Gastroesophageal sphincter (tissue), 4 donors: Measurements from ENCODE around the gene PATL2. TPM values are rescaled to one million over a fixed set of nuclear protein-coding genes. Genes with fewer than 3 reads are reported as not detected.
A peak's percentile ranks its signal among the peaks of the same experiment; 100 is the strongest.
"Not testable (repeated sequence)": the region's sequence is repeated elsewhere in the genome, so short reads cannot be mapped to it uniquely, and the experiment has no call there.

Experiments
- ATAC-seq: fragments of 150-250 bp; one replicate; pipeline ENCODE4 v1.9.1; 2016; ENCODE audit warnings: mild to moderate bottlenecking, moderate library complexity
- H3K27ac ChIP-seq, 4 donors: fragments of 200-600 bp; sonication (generic) in 3 of 4; 1 replicate in 3 of 4; 2 replicates in 1 of 4; pipeline ENCODE4 v1.5.1; 2016 to 2019
- H3K27me3 ChIP-seq: fragments of 200-600 bp; sonication (generic); one replicate; pipeline ENCODE4 v1.5.1; 2019
- H3K36me3 ChIP-seq, 2 donors: fragments of 200-600 bp; sonication (generic); one replicate each; pipeline ENCODE4 v1.5.1; 2019; ENCODE audit warnings: control low read depth in 1 of 2
- H3K4me1 ChIP-seq, 3 donors: fragments of 200-600 bp; sonication (generic); 1 replicate in 2 of 3; 2 replicates in 1 of 3; pipeline ENCODE4 v1.5.1; 2016 to 2019; ENCODE audit warnings: control low read depth in 2 of 3
- H3K4me3 ChIP-seq, 2 donors: fragments of 200-600 bp; sonication (generic); one replicate each; pipeline ENCODE4 v1.5.1; 2019; ENCODE audit warnings: mild to moderate bottlenecking in 1 of 2, moderate library complexity in 1 of 2
- H3K9me3 ChIP-seq, 3 donors: fragments of 200-600 bp; sonication (generic); one replicate each; pipeline ENCODE4 v1.5.1; 2017 to 2019; ENCODE audit warnings: control low read depth in 2 of 3
- CTCF ChIP-seq, 4 experiments: fragments of 200-600 bp in 2 of 4; fragments of 450-650 bp in 2 of 4; sonication (generic) in 1 of 4; IDR thresholded peaks; one replicate each; pipeline ENCODE4 v1.5.1; 2017 to 2019; ENCODE audit warnings: antibody characterized with exemption in 4 of 4, mild to moderate bottlenecking in 2 of 4, moderate library complexity in 2 of 4
- EP300 ChIP-seq: sonication (generic); formaldehyde crosslinking; IDR thresholded peaks from one replicate; pipeline ENCODE4 v1.6.1; 2017; ENCODE audit warnings: antibody characterized with exemption, mild to moderate bottlenecking
- POLR2A ChIP-seq, 2 donors: fragments of 450-650 bp; IDR thresholded peaks; one replicate each; pipeline ENCODE4 v1.6.1; 2017; ENCODE audit warnings: antibody characterized with exemption in 2 of 2, mild to moderate bottlenecking in 2 of 2, moderate library complexity in 1 of 2
- POLR2AphosphoS5 ChIP-seq: sonication (generic); formaldehyde crosslinking; IDR thresholded peaks from one replicate; pipeline ENCODE4 v1.6.1; 2017; ENCODE audit warnings: antibody characterized with exemption
- WGBS, 2 donors: methylation state at CpG; one replicate each; pipeline ENCODE4 v1.1.5; 2018; ENCODE audit warnings: low coverage in 1 of 2; 5-methylcytosine and 5-hydroxymethylcytosine counted together
- total RNA-seq, 4 donors: library from RNA; depleted of rRNA; stranded (reverse); fragments of >200 nt; gene quantifications; one replicate each; pipeline ENCODE4 v1.1.0, GENCODE V29; 2016

PATL2 gene
- total RNA-seq, 4 donors from 2014 or later, result 0.81 to 1.2 (median 1.1) TPM; not detected in 1

GRCh38 chr15:44726136-44726535 is 15.0 kb upstream of the PATL2 start:
- 54 to 63% methylated on average over 5 to 7 of the region's 7 CpGs for WGBS, 2 donors
- Histone ChIP-seq H3K36me3 (no peaks in the 10 kb centered on the region), H3K4me1 (peaks cover 0 to 46% (median 8%) of the 10 kb centered on the region in 3 donors), H3K9me3 (no peaks in the 10 kb centered on the region), H3K27ac (peak overlapping the region in 3 of 4 donors; percentile 94 to 96 (median 95)), H3K27me3 (no peaks in the 10 kb centered on the region), H3K4me3 (no peak overlapping the region)
- no peak for ATAC-seq
- TF ChIP-seq POLR2A (IDR thresholded peaks at IDR 0.05), result no peak
- no peak for TF ChIP-seq CTCF (IDR thresholded peaks at IDR 0.05)
- no peak for TF ChIP-seq POLR2AphosphoS5
- no peak for TF ChIP-seq EP300

- no peak for TF ChIP-seq POLR2A (IDR thresholded peaks at IDR 0.05)
- TF ChIP-seq POLR2AphosphoS5, result no peak
- TF ChIP-seq EP300, result no peak
- TF ChIP-seq CTCF (IDR thresholded peaks at IDR 0.05), result no peak
These were observed 10.9 kb upstream of the PATL2 start for GRCh38 chr15:44722011-44722410.

GRCh38 chr15:44720460-44721176 is 9.5 kb upstream of the PATL2 start:
- peak overlapping the region in 1 of 4 donors; percentile 2 for H3K27ac ChIP-seq
- no peaks in the 10 kb centered on the region for H3K9me3 ChIP-seq
- H3K36me3 ChIP-seq, result peaks cover 0 to 38% of the 10 kb centered on the region in 2 donors
- no peaks in the 10 kb centered on the region for H3K27me3 ChIP-seq
- ATAC-seq, result no peak
- TF ChIP-seq CTCF (IDR thresholded peaks at IDR 0.05) (no peak), EP300 (no peak), POLR2AphosphoS5 (peak; percentile 35)
- WGBS, 2 donors, result 57 to 81% methylated on average over 2 to 4 of the region's 4 CpGs
- no peak overlapping the region for H3K4me3 ChIP-seq
- H3K4me1 ChIP-seq, result peaks cover 0 to 10% (median 0%) of the 10 kb centered on the region in 3 donors

More at GRCh38 chr15:44722011-44722410, 10.9 kb upstream of the PATL2 start:
- no peak for ATAC-seq
- H3K36me3 ChIP-seq, result peaks cover 0 to 24% of the 10 kb centered on the region in 2 donors
- WGBS, 2 donors, result 61 to 90% methylated on average over 2 of the region's 2 CpGs
- no peak overlapping the region for H3K27ac ChIP-seq
- no peak overlapping the region for H3K4me3 ChIP-seq
- H3K9me3 ChIP-seq, result no peaks in the 10 kb centered on the region
- no peaks in the 10 kb centered on the region for H3K27me3 ChIP-seq
- peaks cover 0 to 16% (median 5%) of the 10 kb centered on the region in 3 donors for H3K4me1 ChIP-seq

DNA sequence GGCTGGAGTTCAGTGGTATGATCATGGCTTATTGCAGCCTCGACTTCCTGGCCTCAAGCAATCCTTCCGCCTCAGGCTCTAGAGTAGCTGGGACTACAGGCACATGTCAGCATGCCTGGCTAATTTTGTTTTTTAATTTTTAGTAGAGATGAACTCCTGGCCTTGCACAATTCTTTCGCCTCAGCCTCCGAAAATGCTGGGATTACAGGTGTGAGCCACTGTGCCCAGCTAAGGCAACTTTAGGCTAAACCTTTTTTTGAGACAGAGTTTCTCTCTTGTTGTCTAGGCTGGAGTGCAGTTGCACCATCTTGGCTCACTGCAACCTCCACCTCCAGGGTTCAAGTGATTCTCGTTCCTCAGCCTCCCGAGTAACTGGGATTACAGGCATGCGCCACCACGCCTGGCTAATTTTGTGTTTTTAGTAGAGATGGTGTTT is 8.9 kb upstream of the PATL2 start:
- Histone ChIP-seq H3K27ac (peak overlapping the region in 1 of 4 donors; percentile 9), H3K4me1 (peaks cover 0 to 14% (median 2%) of the 10 kb centered on the region in 3 donors), H3K36me3 (peaks cover 0 to 44% of the 10 kb centered on the region in 2 donors)
- not testable (repeated sequence) for ATAC-seq, H3K27me3 ChIP-seq, H3K4me3 ChIP-seq, H3K9me3 ChIP-seq
- TF ChIP-seq POLR2AphosphoS5, result peak; percentile 1
- WGBS, 2 donors, result 86% methylated on average over 3 to 8 of the region's 8 CpGs

- WGBS, 2 donors, result 68 to 69% methylated on average over 4 of the region's 4 CpGs
- Histone ChIP-seq H3K36me3 (peaks cover 0 to 46% of the 10 kb centered on the region in 2 donors), H3K4me3 (no peak overlapping the region), H3K27me3 (no peaks in the 10 kb centered on the region), H3K27ac (peak overlapping the region in 1 of 4 donors; percentile 9), H3K4me1 (peaks cover 0 to 20% (median 8%) of the 10 kb centered on the region in 3 donors), H3K9me3 (no peaks in the 10 kb centered on the region)
- no peak for TF ChIP-seq CTCF (IDR thresholded peaks at IDR 0.05)
- TF ChIP-seq POLR2AphosphoS5, result peak; percentile 0
- TF ChIP-seq POLR2A (IDR thresholded peaks at IDR 0.05), result no peak
- TF ChIP-seq EP300, result no peak
- no peak for ATAC-seq
These were observed 8.3 kb upstream of the PATL2 start for GRCh38 chr15:44719293-44719999.
